SJCRH30 (cell line): ENCODE measurements around the gene SMARCB1. TPM values are rescaled to one million over a fixed set of nuclear protein-coding genes. Genes with fewer than 3 reads are reported as not detected.
A peak's percentile ranks its signal among the peaks of the same experiment; 100 is the strongest.

Experiments used
- DNase-seq, 2 experiments: peaks; one replicate each; pipeline ENCODE4 v3.0.0-alpha.2; 2015 to 2020
- H3K27ac ChIP-seq: fragments of 250-450 bp; sonication (Bioruptor Pico); 2 replicates; pipeline ENCODE4 v1.5.1; 2020; ENCODE audit warnings: mild to moderate bottlenecking, moderate library complexity
- H3K27me3 ChIP-seq: fragments of 250-450 bp; sonication (Bioruptor Pico); 2 replicates; pipeline ENCODE4 v1.5.1; 2020; ENCODE audit warnings: mild to moderate bottlenecking, moderate library complexity
- H3K36me3 ChIP-seq: fragments of 250-450 bp; sonication (Bioruptor Pico); 2 replicates; pipeline ENCODE4 v1.5.1; 2020; ENCODE audit warnings: mild to moderate bottlenecking, moderate library complexity
- H3K4me1 ChIP-seq: fragments of 250-450 bp; sonication (Bioruptor Pico); 2 replicates; pipeline ENCODE4 v1.5.1; 2020; ENCODE audit warnings: mild to moderate bottlenecking, moderate library complexity
- H3K4me3 ChIP-seq: fragments of 250-450 bp; sonication (Bioruptor Pico); 2 replicates; pipeline ENCODE4 v1.5.1; 2020; ENCODE audit warnings: mild to moderate bottlenecking, moderate library complexity
- H3K9me3 ChIP-seq: fragments of 250-450 bp; sonication (Bioruptor Pico); replicated peaks from 2 replicates; pipeline ENCODE4 v1.5.1; 2020; ENCODE audit warnings: mild to moderate bottlenecking, moderate library complexity
- total RNA-seq: library from RNA; depleted of rRNA; stranded (reverse); fragments of >200 nt; shearing (Covaris generic); gene quantifications from 2 replicates; pipeline ENCODE4 v1.2.3, GENCODE V29; 2014

SMARCB1 gene
- total RNA-seq, 1 experiment from 2014 or later: 119 TPM

GRCh38 chr22:23833911-23834317, 47.1 kb downstream of the SMARCB1 start:
- Histone ChIP-seq H3K27me3 (no peaks in the 10 kb centered on the region), H3K9me3 (no peaks in the 10 kb centered on the region), H3K36me3 (peaks cover 73% of the 10 kb centered on the region), H3K27ac (no peak overlapping the region), H3K4me3 (no peak overlapping the region), H3K4me1 (no peaks in the 10 kb centered on the region; the same call in 1 of the 2 replicates)
- no peak for DNase-seq

- no peak for DNase-seq
- peaks cover 68% of the 10 kb centered on the region for H3K36me3 ChIP-seq
- H3K27me3 ChIP-seq: no peaks in the 10 kb centered on the region
- H3K4me3 ChIP-seq: no peak overlapping the region
- no peaks in the 10 kb centered on the region; the same call in 1 of the 2 replicates for H3K4me1 ChIP-seq
- no peak overlapping the region for H3K27ac ChIP-seq
- no peaks in the 10 kb centered on the region for H3K9me3 ChIP-seq
Measured at GRCh38 chr22:23834406-23834792, 47.6 kb downstream of the SMARCB1 start.

- no peak overlapping the region for H3K27ac ChIP-seq
- no peaks in the 10 kb centered on the region; the same call in 1 of the 2 replicates for H3K4me1 ChIP-seq
- DNase-seq: no peak
- H3K27me3 ChIP-seq: no peaks in the 10 kb centered on the region
- no peak overlapping the region for H3K4me3 ChIP-seq
- no peaks in the 10 kb centered on the region for H3K9me3 ChIP-seq
- peaks cover 63% of the 10 kb centered on the region for H3K36me3 ChIP-seq
Measured at GRCh38 chr22:23834793-23835483, 48.2 kb downstream of the SMARCB1 start.

GRCh38 chr22:23835484-23836144, 48.8 kb downstream of the SMARCB1 start:
- Histone ChIP-seq H3K4me3 (no peak overlapping the region), H3K9me3 (no peaks in the 10 kb centered on the region), H3K36me3 (peaks cover 59% of the 10 kb centered on the region), H3K27ac (no peak overlapping the region), H3K27me3 (no peaks in the 10 kb centered on the region), H3K4me1 (no peaks in the 10 kb centered on the region; the same call in 1 of the 2 replicates)
- DNase-seq: no peak

- no peaks in the 10 kb centered on the region for H3K9me3 ChIP-seq
- H3K4me3 ChIP-seq: no peak overlapping the region
- H3K27ac ChIP-seq: no peak overlapping the region
- no peak for DNase-seq
- peaks cover 53% of the 10 kb centered on the region for H3K36me3 ChIP-seq
- H3K4me1 ChIP-seq: peaks cover 2% of the 10 kb centered on the region; the same call in 1 of the 2 replicates
- H3K27me3 ChIP-seq: no peaks in the 10 kb centered on the region
Measured at GRCh38 chr22:23836281-23836680, 49.5 kb downstream of the SMARCB1 start.

- Histone ChIP-seq H3K4me3 (no peak overlapping the region), H3K4me1 (peaks cover 8% of the 10 kb centered on the region; the same call in 1 of the 2 replicates), H3K9me3 (no peaks in the 10 kb centered on the region), H3K27me3 (no peaks in the 10 kb centered on the region), H3K36me3 (peaks cover 51% of the 10 kb centered on the region), H3K27ac (no peak overlapping the region)
- no peak for DNase-seq
Measured at GRCh38 chr22:23836692-23837495, 50.1 kb downstream of the SMARCB1 start.

- no peak for DNase-seq
- H3K27ac ChIP-seq: no peak overlapping the region
- H3K4me3 ChIP-seq: no peak overlapping the region
- no peaks in the 10 kb centered on the region for H3K9me3 ChIP-seq
- peaks cover 50% of the 10 kb centered on the region for H3K36me3 ChIP-seq
- peaks cover 14% of the 10 kb centered on the region for H3K4me1 ChIP-seq
- no peaks in the 10 kb centered on the region for H3K27me3 ChIP-seq
Measured at GRCh38 chr22:23837496-23837859, 50.7 kb downstream of the SMARCB1 start.

GRCh38 chr22:23837911-23838680, 51.3 kb downstream of the SMARCB1 start:
- H3K27me3 ChIP-seq: no peaks in the 10 kb centered on the region
- H3K36me3 ChIP-seq: peaks cover 49% of the 10 kb centered on the region
- no peaks in the 10 kb centered on the region for H3K9me3 ChIP-seq
- no peak overlapping the region for H3K27ac ChIP-seq
- peaks cover 20% of the 10 kb centered on the region for H3K4me1 ChIP-seq
- no peak overlapping the region for H3K4me3 ChIP-seq
- no peak for DNase-seq

GRCh38 chr22:23838681-23839468, 52.1 kb downstream of the SMARCB1 start, which contains the start of gene DERL3:
TSS of gene DERL3 (minus strand) at chr22:23839006. CDS start at chr22:23838987, 19 bp downstream.
- no peaks in the 10 kb centered on the region for H3K9me3 ChIP-seq
- H3K27me3 ChIP-seq: no peaks in the 10 kb centered on the region
- H3K4me1 ChIP-seq: peaks cover 28% of the 10 kb centered on the region
- H3K27ac ChIP-seq: no peak within 1 kb of the TSS
- no peak within 1 kb of the TSS for H3K4me3 ChIP-seq
- DNase-seq: no peak
- H3K36me3 ChIP-seq: peaks cover 41% of the 10 kb centered on the region

- no peak overlapping the region for H3K27ac ChIP-seq
- no peaks in the 10 kb centered on the region for H3K27me3 ChIP-seq
- DNase-seq: no peak
- H3K9me3 ChIP-seq: no peaks in the 10 kb centered on the region
- H3K4me3 ChIP-seq: no peak overlapping the region
- H3K4me1 ChIP-seq: peaks cover 38% of the 10 kb centered on the region
- H3K36me3 ChIP-seq: peaks cover 34% of the 10 kb centered on the region
Measured at GRCh38 chr22:23840026-23840425, 53.3 kb downstream of the SMARCB1 start.

GRCh38 chr22:23841292-23841691, 54.5 kb downstream of the SMARCB1 start:
- H3K9me3 ChIP-seq: no peaks in the 10 kb centered on the region
- peaks cover 21% of the 10 kb centered on the region for H3K36me3 ChIP-seq
- DNase-seq: no peak
- H3K27ac ChIP-seq: peak overlapping the region; percentile 54
- no peaks in the 10 kb centered on the region for H3K27me3 ChIP-seq
- no peak overlapping the region for H3K4me3 ChIP-seq
- peaks cover 51% of the 10 kb centered on the region for H3K4me1 ChIP-seq

- peaks cover 55% of the 10 kb centered on the region for H3K4me1 ChIP-seq
- H3K27ac ChIP-seq: peak overlapping the region; percentile 54
Measured at GRCh38 chr22:23841736-23842445, 55.1 kb downstream of the SMARCB1 start.

GRCh38 chr22:23842599-23842998, 55.8 kb downstream of the SMARCB1 start:
- peak overlapping the region; percentile 54 for H3K27ac ChIP-seq
- H3K9me3 ChIP-seq: no peaks in the 10 kb centered on the region
- peaks cover 58% of the 10 kb centered on the region for H3K4me1 ChIP-seq
- no peaks in the 10 kb centered on the region for H3K27me3 ChIP-seq
- peak overlapping the region; percentile 14; the same call in 1 of the 2 replicates for H3K4me3 ChIP-seq
- DNase-seq: peak in 1 of 2 experiments; percentile 31
- H3K36me3 ChIP-seq: peaks cover 11% of the 10 kb centered on the region

More at GRCh38 chr22:23841736-23842445, 55.1 kb downstream of the SMARCB1 start:
- no peaks in the 10 kb centered on the region for H3K9me3 ChIP-seq
- H3K27me3 ChIP-seq: no peaks in the 10 kb centered on the region
- peaks cover 15% of the 10 kb centered on the region for H3K36me3 ChIP-seq
- H3K4me3 ChIP-seq: peak overlapping the region; percentile 14
- DNase-seq: peak; percentile 76 to 81
